ENCODE measurements around the gene ARHGAP33.

DNA sequence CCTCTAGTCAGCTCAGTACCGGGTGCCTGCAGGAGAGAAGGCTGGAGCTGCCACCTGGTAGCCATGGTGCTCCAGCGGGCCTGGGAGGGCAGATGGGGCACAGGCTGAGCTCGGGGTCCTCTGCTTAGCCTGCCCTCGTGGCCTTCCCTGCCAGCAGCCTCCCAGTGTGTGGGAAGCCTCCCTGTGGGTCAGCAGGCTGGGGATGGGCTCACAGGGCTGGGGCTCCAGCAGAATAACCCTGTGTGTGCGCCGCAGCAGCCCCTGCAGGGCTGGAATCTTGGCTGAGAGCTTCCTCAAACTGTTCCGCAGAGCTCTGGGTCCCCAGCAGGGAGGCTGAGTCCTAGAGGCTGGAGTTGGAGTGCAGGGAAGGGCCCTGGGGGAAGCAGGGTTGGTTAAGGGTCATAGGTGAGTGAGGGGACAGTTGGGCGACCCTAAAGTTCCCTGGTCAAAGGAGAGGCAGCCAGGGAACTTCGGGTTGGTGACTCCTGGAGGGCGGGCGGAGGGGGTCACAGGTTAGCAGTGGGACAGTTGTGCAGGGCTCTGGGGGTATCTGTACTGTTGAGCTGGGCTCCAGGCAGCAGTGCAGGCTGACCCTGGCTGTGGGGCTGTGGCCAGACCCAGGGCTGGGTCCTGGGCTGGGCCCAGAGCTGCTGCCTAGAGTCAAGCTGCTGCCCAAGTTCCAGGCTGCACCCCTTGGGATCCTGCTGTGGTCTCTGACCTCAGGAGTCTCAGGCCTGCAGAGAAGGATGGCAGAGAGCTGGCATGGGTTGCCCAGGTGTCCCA is 14.0 kb downstream of the ARHGAP33 start:
- TF ChIP-seq EZH2 (IDR thresholded peaks at IDR 0.05; ENCODE audit: low read length, missing control alignments): no peak
- TF ChIP-seq, protein P1, sequence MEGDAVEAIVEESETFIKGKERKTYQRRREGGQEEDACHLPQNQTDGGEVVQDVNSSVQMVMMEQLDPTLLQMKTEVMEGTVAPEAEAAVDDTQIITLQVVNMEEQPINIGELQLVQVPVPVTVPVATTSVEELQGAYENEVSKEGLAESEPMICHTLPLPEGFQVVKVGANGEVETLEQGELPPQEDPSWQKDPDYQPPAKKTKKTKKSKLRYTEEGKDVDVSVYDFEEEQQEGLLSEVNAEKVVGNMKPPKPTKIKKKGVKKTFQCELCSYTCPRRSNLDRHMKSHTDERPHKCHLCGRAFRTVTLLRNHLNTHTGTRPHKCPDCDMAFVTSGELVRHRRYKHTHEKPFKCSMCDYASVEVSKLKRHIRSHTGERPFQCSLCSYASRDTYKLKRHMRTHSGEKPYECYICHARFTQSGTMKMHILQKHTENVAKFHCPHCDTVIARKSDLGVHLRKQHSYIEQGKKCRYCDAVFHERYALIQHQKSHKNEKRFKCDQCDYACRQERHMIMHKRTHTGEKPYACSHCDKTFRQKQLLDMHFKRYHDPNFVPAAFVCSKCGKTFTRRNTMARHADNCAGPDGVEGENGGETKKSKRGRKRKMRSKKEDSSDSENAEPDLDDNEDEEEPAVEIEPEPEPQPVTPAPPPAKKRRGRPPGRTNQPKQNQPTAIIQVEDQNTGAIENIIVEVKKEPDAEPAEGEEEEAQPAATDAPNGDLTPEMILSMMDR (conservative IDR thresholded peaks at IDR 0.05 in 1 of 2, IDR thresholded peaks at IDR 0.05 in 1 of 2; ENCODE audit: low read depth in 1 of 2, low read length in 2 of 2): no peak
